Keratinocyte (primary cell): ENCODE measurements around the gene CLPTM1L. TPM values are rescaled to one million over a fixed set of nuclear protein-coding genes. Genes with fewer than 3 reads are reported as not detected.

Experiments
- DNase-seq: peaks from one replicate; pipeline ENCODE4 v3.0.0-alpha.2; 2011; ENCODE audit warnings: low read depth, missing footprints, low spot score
- FAIRE-seq: peaks from 2 replicates; lab custom pipeline; 2011; peaks lifted over from hg19 to GRCh38; lab: Jason Lieb, UNC
- H2AFZ ChIP-seq: 2 replicates; pipeline ENCODE4 v1.6.0; 2012; ENCODE audit warnings: low read length, control low read depth, inconsistent platforms; ENCODE audit not compliant: control insufficient read depth
- H3K27ac ChIP-seq: 2 replicates; pipeline ENCODE4 v1.5.1; 2011; ENCODE audit warnings: low read length; ENCODE audit not compliant: control insufficient read depth, insufficient read depth
- H3K27me3 ChIP-seq: 3 replicates; pipeline ENCODE4 v1.6.0; 2011; ENCODE audit warnings: low read length; ENCODE audit not compliant: control insufficient read depth, insufficient read depth; ENCODE audit errors: extremely low read depth
- H3K36me3 ChIP-seq, 2 experiments: 2 replicates in 1 of 2; 3 replicates in 1 of 2; pipeline ENCODE4 v1.5.1; 2011; ENCODE audit warnings: low read length in 2 of 2, mild to moderate bottlenecking in 1 of 2; ENCODE audit not compliant: control insufficient read depth in 2 of 2, insufficient read depth in 2 of 2; ENCODE audit errors: extremely low read depth in 1 of 2
- H3K4me1 ChIP-seq: 3 replicates; pipeline ENCODE4 v1.5.1; 2011; ENCODE audit warnings: low read length; ENCODE audit not compliant: control insufficient read depth, insufficient read depth; ENCODE audit errors: extremely low read depth
- H3K4me2 ChIP-seq: 3 replicates; pipeline ENCODE4 v1.6.0; 2011; ENCODE audit warnings: low read depth, low read length; ENCODE audit not compliant: control insufficient read depth, insufficient read depth; ENCODE audit errors: extremely low read depth
- H3K4me3 ChIP-seq, 3 experiments: fragments of 200-600 bp in 1 of 3; sonication (generic) in 1 of 3; 2 replicates in 2 of 3; 3 replicates in 1 of 3; pipeline ENCODE4 v1.5.1; 2011 to 2016; ENCODE audit warnings: low read length in 3 of 3, mild to moderate bottlenecking in 3 of 3, control low read depth in 2 of 3, inconsistent platforms in 1 of 3, low read depth in 1 of 3, mixed read lengths in 1 of 3, mixed run types in 1 of 3, moderate library complexity in 1 of 3; ENCODE audit not compliant: control insufficient read depth in 2 of 3, insufficient read depth in 2 of 3; ENCODE audit errors: extremely low read depth in 1 of 3
- H3K79me2 ChIP-seq: 2 replicates; pipeline ENCODE4 v1.6.0; 2012; ENCODE audit warnings: low read length; ENCODE audit not compliant: control insufficient read depth, insufficient read depth
- H3K9ac ChIP-seq: 3 replicates; pipeline ENCODE4 v1.6.0; 2011; ENCODE audit warnings: low read length; ENCODE audit not compliant: control insufficient read depth, insufficient read depth; ENCODE audit errors: extremely low read depth
- H3K9me1 ChIP-seq: 3 replicates; pipeline ENCODE4 v1.6.0; 2011; ENCODE audit warnings: low read length; ENCODE audit not compliant: control insufficient read depth, insufficient read depth; ENCODE audit errors: extremely low read depth
- H3K9me3 ChIP-seq: 2 replicates; pipeline ENCODE4 v1.5.1; 2012; ENCODE audit warnings: low read depth, low read length; ENCODE audit not compliant: control insufficient read depth
- H4K20me1 ChIP-seq: 3 replicates; pipeline ENCODE4 v1.6.0; 2011; ENCODE audit warnings: low read length; ENCODE audit not compliant: control insufficient read depth, insufficient read depth; ENCODE audit errors: extremely low read depth
- CTCF ChIP-seq, 3 experiments: IDR thresholded peaks in 1 of 3; conservative IDR thresholded peaks in 1 of 3; optimal IDR thresholded peaks in 1 of 3; 2 replicates in 2 of 3; 3 replicates in 1 of 3; pipeline versions ENCODE3 to v1.5.1; 2011; ENCODE audit warnings: low read length in 3 of 3, mild to moderate bottlenecking in 3 of 3, moderate library complexity in 2 of 3, control low read depth in 1 of 3, inconsistent platforms in 1 of 3; ENCODE audit not compliant: insufficient read depth in 2 of 3; ENCODE audit errors: extremely low read depth in 1 of 3
- EZH2 ChIP-seq: IDR thresholded peaks from one replicate; pipeline ENCODE4 v1.6.1; 2012; ENCODE audit warnings: inconsistent platforms, mild to moderate bottlenecking, low read length, moderate library complexity
- dilution Hi-C: fragments of 300-500 bp; cut with MboI; formaldehyde crosslinking; loops from one replicate; pipeline ENCODE4 v1.7.0; 2020; ENCODE audit warnings: low sequenced_read_pairs; ENCODE audit not compliant: extremely low pct_ligation_motif_present
- polyA plus RNA-seq, 5 experiments: library from polyadenylated mRNA; depleted of rRNA in 3 of 5; stranded (reverse) in 3 of 5; stranded (forward) in 1 of 5; unstranded in 1 of 5; fragments of >200 nt; gene quantifications; 1 replicate in 1 of 5; 2 replicates in 3 of 5; 3 replicates in 1 of 5; pipeline versions ENCODE4 v1.2.1 to v1.2.3, GENCODE V29; 2011 to 2012; ENCODE audit warnings: missing spikeins in 2 of 5, low read depth in 1 of 5, low replicate concordance in 1 of 5

CLPTM1L gene
- polyA plus RNA-seq, 1 donor (not counting 4 experiments of a cell fraction or from before 2014, with no cell fraction given), result 142 TPM

- Histone ChIP-seq H4K20me1 (no peaks in the 10 kb centered on the region), H3K4me3 (no peak overlapping the region), H3K9me1 (no peaks in the 10 kb centered on the region), H3K27ac (no peak overlapping the region), H3K9me3 (no peaks in the 10 kb centered on the region), H3K27me3 (no peaks in the 10 kb centered on the region), H3K9ac (no peak overlapping the region), H2AFZ (no peak overlapping the region), H3K4me1 (peaks cover 4% of the 10 kb centered on the region), H3K4me2 (no peak overlapping the region), H3K79me2 (peaks cover 45% of the 10 kb centered on the region), H3K36me3 (peaks cover 40 to 73% of the 10 kb centered on the region in 2 experiments)
- TF ChIP-seq CTCF (optimal IDR thresholded peaks at IDR 0.05 in 1 of 3, IDR thresholded peaks at IDR 0.05 in 1 of 3, conservative IDR thresholded peaks at IDR 0.05 in 1 of 3; ENCODE audit: extremely low read depth in 1 of 3, insufficient read depth in 2 of 3, low read length in 3 of 3), result no peak
- TF ChIP-seq EZH2, result no peak
- no peak for FAIRE-seq
- DNase-seq, result no peak
- dilution Hi-C loops, result no loop called here
Measured at GRCh38 chr5:1338506-1339070, 6.3 kb downstream of the CLPTM1L start.

GRCh38 chr5:1338196-1338490 lies 6.8 kb downstream of the CLPTM1L start:
- H3K4me2 ChIP-seq, result no peak overlapping the region
- no peak overlapping the region for H3K27ac ChIP-seq
- no peaks in the 10 kb centered on the region for H3K9me1 ChIP-seq
- FAIRE-seq (no peak), DNase-seq (no peak)
- H3K27me3 ChIP-seq, result no peaks in the 10 kb centered on the region
- H3K36me3 ChIP-seq, result peaks cover 43 to 73% of the 10 kb centered on the region in 2 experiments
- no peak overlapping the region for H3K4me3 ChIP-seq
- no peaks in the 10 kb centered on the region for H4K20me1 ChIP-seq
- no peak overlapping the region for H3K9ac ChIP-seq
- no peak overlapping the region for H2AFZ ChIP-seq
- dilution Hi-C loops, result no loop called here
- peaks cover 41% of the 10 kb centered on the region for H3K79me2 ChIP-seq
- no peaks in the 10 kb centered on the region for H3K9me3 ChIP-seq
- peaks cover under 1% of the 10 kb centered on the region for H3K4me1 ChIP-seq
- TF ChIP-seq EZH2 (no peak), CTCF (optimal IDR thresholded peaks at IDR 0.05 in 1 of 3, IDR thresholded peaks at IDR 0.05 in 1 of 3, conservative IDR thresholded peaks at IDR 0.05 in 1 of 3; ENCODE audit: extremely low read depth in 1 of 3, insufficient read depth in 2 of 3, low read length in 3 of 3) (no peak)
